Prostate gland (tissue), 2 donors: ENCODE results near the gene ARHGEF11. TPM values are rescaled to one million over a fixed set of nuclear protein-coding genes. Genes with fewer than 3 reads are reported as not detected.

Experiments
- DNase-seq: peaks from one replicate; pipeline ENCODE4 v3.0.0-alpha.2; 2019; ENCODE audit warnings: low spot score
- H3K27ac ChIP-seq, 2 donors: fragments of 200-600 bp; sonication (generic); 2 replicates each; pipeline ENCODE4 v1.5.1; 2017 to 2019
- H3K27me3 ChIP-seq: fragments of 200-600 bp; sonication (generic); replicated peaks from 2 replicates; pipeline ENCODE4 v1.5.1; 2019; ENCODE audit not compliant: insufficient read depth
- H3K36me3 ChIP-seq, 2 donors: fragments of 200-600 bp; sonication (generic); 1 replicate in 1 of 2; 2 replicates in 1 of 2; pipeline versions ENCODE4 v1.5.1 to v1.8.1; 2017 to 2019
- H3K4me1 ChIP-seq: fragments of 200-600 bp; sonication (generic); replicated peaks from 2 replicates; pipeline ENCODE4 v1.5.1; 2019
- H3K4me3 ChIP-seq, 2 donors: fragments of 200-600 bp; sonication (generic); 2 replicates each; pipeline ENCODE4 v1.5.1; 2017 to 2019
- H3K9me3 ChIP-seq: fragments of 200-600 bp; sonication (generic); 2 replicates; pipeline ENCODE4 v1.5.1; 2017
- POLR2A ChIP-seq: fragments of 450-650 bp; IDR thresholded peaks from one replicate; pipeline ENCODE4 v1.6.1; 2016; ENCODE audit warnings: antibody characterized with exemption, mild to moderate bottlenecking
- POLR2AphosphoS5 ChIP-seq: sonication (generic); formaldehyde crosslinking; IDR thresholded peaks from one replicate; pipeline ENCODE4 v1.6.1; 2017; ENCODE audit warnings: antibody characterized with exemption
- WGBS: methylation state at CpG from one replicate; pipeline ENCODE4 v1.1.5; 2018; 5-methylcytosine and 5-hydroxymethylcytosine counted together
- intact Hi-C: fragments of 100-400 bp; cut with DNase I; formaldehyde crosslinking; loops from one replicate; pipeline ENCODE4 v1.14.2; 2022
- total RNA-seq, 2 donors: library from RNA; depleted of rRNA; stranded (reverse); fragments of >200 nt; gene quantifications; one replicate each; pipeline ENCODE4 v1.1.0, GENCODE V29; 2016
- TF ChIP-seq, protein P1 (sequence below), 4 experiments: fragments of 200-600 bp in 2 of 4; fragments of 450-650 bp in 2 of 4; sonication (generic) in 2 of 4; IDR thresholded peaks; 1 replicate in 3 of 4; 2 replicates in 1 of 4; pipeline ENCODE4 v1.5.1; 2016 to 2019; ENCODE audit warnings: antibody characterized with exemption in 4 of 4, mild to moderate bottlenecking in 2 of 4, moderate library complexity in 2 of 4

ARHGEF11 gene
- total RNA-seq, 2 donors from 2014 or later: 38.3 to 92.6 TPM

DNA sequence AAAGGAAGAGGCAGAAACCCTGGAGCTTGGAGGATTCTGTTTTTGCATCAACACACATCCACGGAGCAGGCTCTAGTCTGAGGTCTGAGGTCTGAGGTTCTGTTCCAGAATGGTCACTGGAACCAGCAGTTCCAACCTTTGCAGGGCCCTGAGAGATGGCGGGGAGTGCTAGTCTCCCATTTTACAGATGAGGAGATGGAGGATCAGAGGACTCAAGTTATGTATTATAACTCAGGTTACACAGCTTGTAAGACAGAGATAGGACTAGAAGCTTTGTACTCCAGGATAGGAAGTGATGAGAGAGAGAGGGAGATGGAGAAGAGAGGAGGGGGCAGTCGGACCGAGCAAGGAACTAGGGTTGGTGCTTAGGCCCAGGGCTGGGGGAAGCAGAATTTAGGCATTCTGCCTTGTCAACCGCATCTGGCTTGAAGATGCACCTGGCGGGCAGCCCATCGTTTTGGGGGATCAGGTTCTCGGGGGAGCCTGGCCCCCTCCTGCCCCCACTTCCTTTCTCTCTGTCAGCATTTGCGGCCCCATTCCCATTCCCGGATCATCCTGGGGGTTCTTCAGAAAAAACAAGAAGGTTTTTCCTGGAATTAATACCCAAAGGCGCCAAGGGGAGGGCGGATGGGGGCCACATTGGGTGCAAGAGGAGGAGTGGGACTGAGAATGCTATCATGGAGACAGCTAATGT is 146.4 kb downstream of the ARHGEF11 start:
- Histone ChIP-seq H3K27me3 (peaks cover 4% of the 10 kb centered on the region), H3K4me1 (no peaks in the 10 kb centered on the region), H3K9me3 (no peaks in the 10 kb centered on the region), H3K36me3 (no peaks in the 10 kb centered on the region), H3K27ac (no peak overlapping the region), H3K4me3 (no peak overlapping the region)
- WGBS: 86% methylated on average over 12 of the region's 12 CpGs
- TF ChIP-seq POLR2AphosphoS5 (no peak), POLR2A (no peak)
- TF ChIP-seq, protein P1, sequence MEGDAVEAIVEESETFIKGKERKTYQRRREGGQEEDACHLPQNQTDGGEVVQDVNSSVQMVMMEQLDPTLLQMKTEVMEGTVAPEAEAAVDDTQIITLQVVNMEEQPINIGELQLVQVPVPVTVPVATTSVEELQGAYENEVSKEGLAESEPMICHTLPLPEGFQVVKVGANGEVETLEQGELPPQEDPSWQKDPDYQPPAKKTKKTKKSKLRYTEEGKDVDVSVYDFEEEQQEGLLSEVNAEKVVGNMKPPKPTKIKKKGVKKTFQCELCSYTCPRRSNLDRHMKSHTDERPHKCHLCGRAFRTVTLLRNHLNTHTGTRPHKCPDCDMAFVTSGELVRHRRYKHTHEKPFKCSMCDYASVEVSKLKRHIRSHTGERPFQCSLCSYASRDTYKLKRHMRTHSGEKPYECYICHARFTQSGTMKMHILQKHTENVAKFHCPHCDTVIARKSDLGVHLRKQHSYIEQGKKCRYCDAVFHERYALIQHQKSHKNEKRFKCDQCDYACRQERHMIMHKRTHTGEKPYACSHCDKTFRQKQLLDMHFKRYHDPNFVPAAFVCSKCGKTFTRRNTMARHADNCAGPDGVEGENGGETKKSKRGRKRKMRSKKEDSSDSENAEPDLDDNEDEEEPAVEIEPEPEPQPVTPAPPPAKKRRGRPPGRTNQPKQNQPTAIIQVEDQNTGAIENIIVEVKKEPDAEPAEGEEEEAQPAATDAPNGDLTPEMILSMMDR (IDR thresholded peaks at IDR 0.05): no peak
- DNase-seq: no peak
- intact Hi-C loops: no loop called here

DNA sequence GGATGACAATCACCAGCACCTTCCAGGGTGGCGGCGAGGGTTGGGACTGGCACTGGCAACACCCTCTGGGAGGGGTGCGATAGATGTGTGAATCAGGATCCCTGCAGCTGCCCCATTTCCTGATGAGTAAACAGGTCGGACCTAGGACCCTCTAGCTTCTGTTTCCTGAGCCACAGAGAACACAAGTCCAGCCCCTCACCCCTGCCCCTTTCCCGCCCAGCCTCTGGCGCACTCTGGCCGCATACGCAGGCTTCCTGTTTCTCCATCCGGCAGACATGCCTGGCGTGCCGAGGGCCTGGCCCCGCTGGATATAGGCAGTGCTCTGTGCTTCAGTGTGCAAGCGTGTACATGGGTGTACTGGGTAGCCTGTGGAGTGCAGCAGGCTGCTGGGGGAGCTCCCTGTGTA is 147.4 kb downstream of the ARHGEF11 start:
- DNase-seq: no peak
- 65% methylated on average over 13 of the region's 13 CpGs for WGBS
- H3K27me3 ChIP-seq: peaks cover 6% of the 10 kb centered on the region
- H3K4me1 ChIP-seq: peaks cover under 1% of the 10 kb centered on the region
- H3K9me3 ChIP-seq: no peaks in the 10 kb centered on the region
- no peaks in the 10 kb centered on the region for H3K36me3 ChIP-seq
- intact Hi-C loops: no loop called here
- no peak overlapping the region for H3K27ac ChIP-seq
- TF ChIP-seq POLR2A (no peak), POLR2AphosphoS5 (no peak)
- H3K4me3 ChIP-seq: no peak overlapping the region

DNA sequence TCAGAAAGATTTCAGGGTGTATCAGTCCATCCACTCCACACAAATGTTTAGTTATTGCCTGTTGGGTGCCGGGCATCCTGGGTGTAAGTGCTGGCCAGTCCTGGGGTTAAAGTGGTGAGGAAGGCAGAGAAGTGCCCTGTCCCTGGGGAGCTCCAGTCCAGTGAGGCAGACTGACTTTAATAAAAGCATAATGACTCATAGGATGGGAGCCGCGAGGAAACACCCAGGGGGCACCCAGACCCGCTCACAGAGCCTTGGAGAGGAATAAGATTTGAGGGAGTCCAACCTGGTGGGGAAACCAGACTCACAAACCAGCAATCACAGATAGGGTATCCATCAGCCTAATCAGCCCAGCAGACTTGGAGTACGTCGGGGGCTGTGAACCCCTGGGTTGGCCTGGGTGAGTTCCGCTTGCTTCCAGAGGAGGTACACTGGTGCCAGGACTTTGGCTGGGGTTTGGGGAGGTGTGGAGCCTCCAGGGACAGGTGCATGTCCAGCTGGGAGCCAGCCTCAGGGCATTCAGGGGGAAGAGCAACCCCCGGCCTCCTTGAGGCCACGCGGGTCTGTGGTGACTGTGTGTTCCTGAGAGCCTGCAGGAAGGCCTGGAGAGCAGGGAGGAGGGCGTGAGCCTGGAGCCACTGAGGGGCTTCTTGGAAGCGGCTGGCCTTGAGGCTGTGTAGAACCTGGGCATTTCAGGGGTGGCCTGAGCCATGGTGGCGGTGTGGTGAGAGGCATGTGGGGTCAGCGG is 148.3 kb downstream of the ARHGEF11 start:
- intact Hi-C loops: no loop called here
- Histone ChIP-seq H3K9me3 (no peaks in the 10 kb centered on the region), H3K27ac (no peak overlapping the region), H3K4me3 (no peak overlapping the region), H3K36me3 (no peaks in the 10 kb centered on the region), H3K4me1 (peaks cover 3% of the 10 kb centered on the region), H3K27me3 (peaks cover 6% of the 10 kb centered on the region)
- DNase-seq: no peak
- TF ChIP-seq POLR2AphosphoS5 (no peak), POLR2A (no peak)
- TF ChIP-seq, protein P1 (IDR thresholded peaks at IDR 0.05): no peak
- 90% methylated on average over 11 of the region's 14 CpGs for WGBS

DNA sequence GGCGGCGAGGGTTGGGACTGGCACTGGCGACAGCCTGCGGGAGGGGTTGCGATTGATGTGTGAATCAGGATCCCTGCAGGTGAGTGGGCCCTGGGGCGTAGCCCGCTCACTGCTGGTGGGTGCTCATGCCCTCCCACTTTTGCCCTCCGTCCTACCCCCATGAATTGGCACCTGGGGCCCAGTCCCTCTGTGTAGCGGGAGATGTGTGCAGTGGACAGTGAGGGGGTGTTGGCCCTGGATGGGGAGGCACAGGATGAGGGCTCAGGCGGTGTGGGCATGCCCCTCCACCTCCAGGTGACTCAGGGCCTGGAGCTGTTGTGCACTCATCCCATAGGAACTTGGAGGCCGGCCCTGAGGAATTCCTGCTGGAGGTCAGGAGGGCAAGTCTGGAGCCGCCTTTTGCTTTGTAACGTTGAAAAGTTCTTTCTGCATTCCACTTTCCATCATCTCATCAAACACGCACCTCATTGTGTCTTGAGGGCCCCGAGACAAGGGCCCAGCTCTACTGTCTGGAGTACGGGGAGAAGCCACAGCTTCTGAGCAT is 149.0 kb downstream of the ARHGEF11 start:
- TF ChIP-seq POLR2A (no peak), POLR2AphosphoS5 (no peak)
- TF ChIP-seq, protein P1 (IDR thresholded peaks at IDR 0.05): no peak
- Histone ChIP-seq H3K4me1 (peaks cover 3% of the 10 kb centered on the region), H3K27me3 (peaks cover 6% of the 10 kb centered on the region), H3K4me3 (no peak overlapping the region), H3K36me3 (no peaks in the 10 kb centered on the region), H3K27ac (no peak overlapping the region), H3K9me3 (no peaks in the 10 kb centered on the region)
- intact Hi-C loops: no loop called here
- WGBS: 84% methylated on average over 16 of the region's 16 CpGs
- DNase-seq: no peak

DNA sequence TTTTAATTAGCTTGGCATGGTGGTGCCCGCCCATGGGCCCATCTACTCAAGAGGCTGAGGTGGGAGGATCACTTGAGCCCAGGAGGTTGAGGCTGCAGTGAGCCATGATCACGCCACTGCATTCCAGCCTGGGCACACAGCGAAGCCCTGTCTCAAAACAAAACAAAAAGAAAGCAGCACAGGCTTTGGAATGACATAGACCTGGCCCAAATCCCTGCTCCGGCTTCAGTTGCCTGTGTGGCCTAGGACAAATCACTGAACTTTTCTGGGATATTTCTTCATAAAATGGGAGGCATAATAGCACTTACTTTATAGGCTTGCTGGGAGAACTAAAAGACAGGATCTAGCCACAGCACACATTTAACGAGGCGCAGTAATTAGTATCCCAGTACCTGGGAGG is 149.6 kb downstream of the ARHGEF11 start:
- Histone ChIP-seq H3K27ac (no peak overlapping the region), H3K27me3 (peaks cover 6% of the 10 kb centered on the region), H3K9me3 (no peaks in the 10 kb centered on the region), H3K36me3 (no peaks in the 10 kb centered on the region), H3K4me3 (no peak overlapping the region), H3K4me1 (peaks cover 3% of the 10 kb centered on the region)
- intact Hi-C loops: no loop called here
- no peak for TF ChIP-seq POLR2A
- no peak for TF ChIP-seq POLR2AphosphoS5
- TF ChIP-seq, protein P1 (IDR thresholded peaks at IDR 0.05): no peak
- no peak for DNase-seq
- WGBS: 83% methylated on average over 6 of the region's 6 CpGs
